ENCODE results near the gene USP36. TPM values are rescaled to one million over a fixed set of nuclear protein-coding genes. Genes with fewer than 3 reads are reported as not detected.

The USP36 gene
- total RNA-seq, 1 experiment from 2014 or later, result 103 TPM

GRCh38 chr17:78766225-78766624, 74.4 kb downstream of the USP36 start:
- Histone ChIP-seq H3K9me3 (no peaks in the 10 kb centered on the region), H3K36me3 (ENCODE audit: control insufficient read depth, insufficient read depth, low read length) (no peaks in the 10 kb centered on the region), H3K27me3 (replicated peaks; ENCODE audit: control insufficient read depth, insufficient read depth, low read length) (no peaks in the 10 kb centered on the region), H3K4me3 (ENCODE audit: low read depth, low read length) (no peak overlapping the region), H3K4me1 (no peaks in the 10 kb centered on the region; the same call in 1 of the 2 replicates)
- no peaks in the 10 kb centered on the region for H3K9me3 Mint-ChIP-seq (ENCODE audit: unreplicated experiment)
- H3K36me3 Mint-ChIP-seq (ENCODE audit: insufficient read depth, unreplicated experiment), result no peaks in the 10 kb centered on the region
- DNase-seq, result no peak
- no peaks in the 10 kb centered on the region for H3K27me3 Mint-ChIP-seq (ENCODE audit: insufficient read depth, unreplicated experiment)
- TF ChIP-seq CTCF (IDR thresholded peaks at IDR 0.05; ENCODE audit: insufficient read depth in 1 of 2, low read depth in 1 of 2, low read length in 1 of 2, severe bottlenecking in 1 of 2, unreplicated experiment in 1 of 2), result no peak
- no peaks in the 10 kb centered on the region for H3K4me1 Mint-ChIP-seq (ENCODE audit: low read depth, unreplicated experiment)
- H3K27ac Mint-ChIP-seq (ENCODE audit: unreplicated experiment), result no peak overlapping the region
- H3K4me3 Mint-ChIP-seq (ENCODE audit: unreplicated experiment), result no peak overlapping the region
- ChIA-PET POLR2A (interaction anchor here (0.6 kb wide), 1 partner anchor 237 kb away, joined by 6 read pairs; no protein-coding TSS in a partner anchor), CTCF (no interaction called here)
- intact Hi-C loops (cut with micrococcal nuclease; ENCODE audit: unreplicated experiment), result no loop called here
- BruUV-seq (replicated peaks), result no TSS peak

GRCh38 chr17:78765821-78766220, 74.8 kb downstream of the USP36 start:
- TF ChIP-seq CTCF (IDR thresholded peaks at IDR 0.05; ENCODE audit: insufficient read depth in 1 of 2, low read depth in 1 of 2, low read length in 1 of 2, severe bottlenecking in 1 of 2, unreplicated experiment in 1 of 2), result no peak
- Mint-ChIP-seq H3K9me3 (ENCODE audit: unreplicated experiment) (no peaks in the 10 kb centered on the region), H3K27ac (ENCODE audit: unreplicated experiment) (no peak overlapping the region), H3K4me1 (ENCODE audit: low read depth, unreplicated experiment) (no peaks in the 10 kb centered on the region), H3K27me3 (ENCODE audit: insufficient read depth, unreplicated experiment) (no peaks in the 10 kb centered on the region), H3K4me3 (ENCODE audit: unreplicated experiment) (no peak overlapping the region), H3K36me3 (ENCODE audit: insufficient read depth, unreplicated experiment) (no peaks in the 10 kb centered on the region)
- no peaks in the 10 kb centered on the region for H3K36me3 ChIP-seq (ENCODE audit: control insufficient read depth, insufficient read depth, low read length)
- no peak overlapping the region for H3K4me3 ChIP-seq (ENCODE audit: low read depth, low read length)
- no peaks in the 10 kb centered on the region for H3K27me3 ChIP-seq (replicated peaks; ENCODE audit: control insufficient read depth, insufficient read depth, low read length)
- ChIA-PET POLR2A (interaction anchor here (0.6 kb wide), 1 partner anchor 238 kb away, joined by 6 read pairs; no protein-coding TSS in a partner anchor), CTCF (no interaction called here)
- intact Hi-C loops (cut with micrococcal nuclease; ENCODE audit: unreplicated experiment), result no loop called here
- DNase-seq, result no peak
- no TSS peak for BruUV-seq (replicated peaks)
- H3K4me1 ChIP-seq, result no peaks in the 10 kb centered on the region; the same call in 1 of the 2 replicates
- H3K9me3 ChIP-seq, result no peaks in the 10 kb centered on the region

- POLR2A ChIA-PET, result no interaction called here
- H3K27ac Mint-ChIP-seq (ENCODE audit: unreplicated experiment), result no peak overlapping the region
- H3K9me3 Mint-ChIP-seq (ENCODE audit: unreplicated experiment), result no peaks in the 10 kb centered on the region
- intact Hi-C loops (cut with micrococcal nuclease; ENCODE audit: unreplicated experiment), result no loop called here
- H3K4me1 Mint-ChIP-seq (ENCODE audit: low read depth, unreplicated experiment), result no peaks in the 10 kb centered on the region
- Histone ChIP-seq H3K36me3 (ENCODE audit: control insufficient read depth, insufficient read depth, low read length) (no peaks in the 10 kb centered on the region), H3K27me3 (replicated peaks; ENCODE audit: control insufficient read depth, insufficient read depth, low read length) (no peaks in the 10 kb centered on the region), H3K4me1 (no peaks in the 10 kb centered on the region; the same call in 1 of the 2 replicates), H3K9me3 (no peaks in the 10 kb centered on the region), H3K4me3 (ENCODE audit: low read depth, low read length) (no peak overlapping the region)
- BruUV-seq (replicated peaks), result no TSS peak
- no peak for TF ChIP-seq CTCF (IDR thresholded peaks at IDR 0.05; ENCODE audit: insufficient read depth in 1 of 2, low read depth in 1 of 2, low read length in 1 of 2, severe bottlenecking in 1 of 2, unreplicated experiment in 1 of 2)
- H3K4me3 Mint-ChIP-seq (ENCODE audit: unreplicated experiment), result no peak overlapping the region
- H3K36me3 Mint-ChIP-seq (ENCODE audit: insufficient read depth, unreplicated experiment), result no peaks in the 10 kb centered on the region
- CTCF ChIA-PET, result interaction anchor here (0.6 kb wide), 1 partner anchor 779 kb away, joined by 3 read pairs; no protein-coding TSS in a partner anchor
- no peak for DNase-seq
- H3K27me3 Mint-ChIP-seq (ENCODE audit: insufficient read depth, unreplicated experiment), result no peaks in the 10 kb centered on the region
Measured at GRCh38 chr17:78764871-78765270, 75.7 kb downstream of the USP36 start.
